GM23338 (cell line): ENCODE measurements around the gene PRSS48.

Source experiments
- CREB1 ChIP-seq: fragments of 250-450 bp; sonication (Bioruptor Pico); IDR thresholded peaks from 2 replicates; pipeline ENCODE4 v1.5.0; 2020; ENCODE audit warnings: low read depth, mild to moderate bottlenecking, moderate library complexity
- CTCF ChIP-seq, 2 experiments: fragments of 200-600 bp in 1 of 2; sonication (generic) in 1 of 2; conservative IDR thresholded peaks; 2 replicates each; pipeline versions ENCODE4 v1.5.1 to v1.6.1; 2016 to 2017; ENCODE audit warnings: antibody characterized with exemption in 2 of 2, low read depth in 2 of 2, mild to moderate bottlenecking in 2 of 2, moderate library complexity in 1 of 2
- ETS1 ChIP-seq: IDR thresholded peaks from 2 replicates; pipeline ENCODE4 v1.6.1; 2016; ENCODE audit warnings: antibody characterized with exemption
- EZH2 ChIP-seq: fragments of 200-600 bp; sonication (generic); IDR thresholded peaks from one replicate; pipeline ENCODE4 v1.8.0; 2017; ENCODE audit warnings: antibody characterized with exemption, mild to moderate bottlenecking, low read depth; ENCODE audit not compliant: unreplicated experiment
- EZH2phosphoT487 ChIP-seq: fragments of 200-600 bp; sonication (generic); IDR thresholded peaks from one replicate; pipeline ENCODE4 v1.8.1; 2018; ENCODE audit warnings: antibody characterized with exemption; ENCODE audit not compliant: unreplicated experiment
- JUNB ChIP-seq: IDR thresholded peaks from one replicate; pipeline ENCODE4 v1.6.1; 2016; ENCODE audit warnings: antibody characterized with exemption; ENCODE audit not compliant: unreplicated experiment
- NANOG ChIP-seq: IDR thresholded peaks from 2 replicates; pipeline ENCODE4 v1.6.1; 2016; ENCODE audit warnings: antibody characterized with exemption, borderline replicate concordance
- POLR2AphosphoS5 ChIP-seq: IDR thresholded peaks from 2 replicates; pipeline ENCODE4 v1.6.1; 2016; ENCODE audit warnings: antibody characterized with exemption, low read depth
- REST ChIP-seq: IDR thresholded peaks from one replicate; pipeline ENCODE4 v1.6.1; 2018; ENCODE audit warnings: antibody characterized with exemption; ENCODE audit not compliant: unreplicated experiment
- STAT1 ChIP-seq: IDR thresholded peaks from one replicate; pipeline ENCODE4 v1.6.1; 2016; ENCODE audit warnings: antibody characterized with exemption; ENCODE audit not compliant: unreplicated experiment
- ZNF114 ChIP-seq: fragments of 250-450 bp; sonication (Bioruptor Pico); IDR thresholded peaks from 2 replicates; pipeline ENCODE4 v1.5.0; 2020; ENCODE audit warnings: mild to moderate bottlenecking, moderate library complexity
- ZNF331 ChIP-seq: fragments of 250-450 bp; sonication (Bioruptor Pico); IDR thresholded peaks from 2 replicates; pipeline ENCODE4 v1.5.0; 2020; ENCODE audit warnings: low read depth, mild to moderate bottlenecking, moderate library complexity
- TF ChIP-seq, protein P1 (sequence below): fragments of 250-450 bp; sonication (Bioruptor Pico); IDR thresholded peaks from 2 replicates; pipeline ENCODE4 v1.5.0; 2020; ENCODE audit warnings: mild to moderate bottlenecking, moderate library complexity

- TF ChIP-seq EZH2 (no peak), CTCF (conservative IDR thresholded peaks at IDR 0.05; ENCODE audit: low read depth in 2 of 2) (no peak), EZH2phosphoT487 (no peak), REST (no peak), POLR2AphosphoS5 (no peak), NANOG (no peak), ZNF331 (CRISPR knock-in tag) (no peak), JUNB (no peak), STAT1 (no peak), ZNF114 (no peak), CREB1 (CRISPR knock-in tag) (no peak), ETS1 (no peak)
- TF ChIP-seq, protein P1, sequence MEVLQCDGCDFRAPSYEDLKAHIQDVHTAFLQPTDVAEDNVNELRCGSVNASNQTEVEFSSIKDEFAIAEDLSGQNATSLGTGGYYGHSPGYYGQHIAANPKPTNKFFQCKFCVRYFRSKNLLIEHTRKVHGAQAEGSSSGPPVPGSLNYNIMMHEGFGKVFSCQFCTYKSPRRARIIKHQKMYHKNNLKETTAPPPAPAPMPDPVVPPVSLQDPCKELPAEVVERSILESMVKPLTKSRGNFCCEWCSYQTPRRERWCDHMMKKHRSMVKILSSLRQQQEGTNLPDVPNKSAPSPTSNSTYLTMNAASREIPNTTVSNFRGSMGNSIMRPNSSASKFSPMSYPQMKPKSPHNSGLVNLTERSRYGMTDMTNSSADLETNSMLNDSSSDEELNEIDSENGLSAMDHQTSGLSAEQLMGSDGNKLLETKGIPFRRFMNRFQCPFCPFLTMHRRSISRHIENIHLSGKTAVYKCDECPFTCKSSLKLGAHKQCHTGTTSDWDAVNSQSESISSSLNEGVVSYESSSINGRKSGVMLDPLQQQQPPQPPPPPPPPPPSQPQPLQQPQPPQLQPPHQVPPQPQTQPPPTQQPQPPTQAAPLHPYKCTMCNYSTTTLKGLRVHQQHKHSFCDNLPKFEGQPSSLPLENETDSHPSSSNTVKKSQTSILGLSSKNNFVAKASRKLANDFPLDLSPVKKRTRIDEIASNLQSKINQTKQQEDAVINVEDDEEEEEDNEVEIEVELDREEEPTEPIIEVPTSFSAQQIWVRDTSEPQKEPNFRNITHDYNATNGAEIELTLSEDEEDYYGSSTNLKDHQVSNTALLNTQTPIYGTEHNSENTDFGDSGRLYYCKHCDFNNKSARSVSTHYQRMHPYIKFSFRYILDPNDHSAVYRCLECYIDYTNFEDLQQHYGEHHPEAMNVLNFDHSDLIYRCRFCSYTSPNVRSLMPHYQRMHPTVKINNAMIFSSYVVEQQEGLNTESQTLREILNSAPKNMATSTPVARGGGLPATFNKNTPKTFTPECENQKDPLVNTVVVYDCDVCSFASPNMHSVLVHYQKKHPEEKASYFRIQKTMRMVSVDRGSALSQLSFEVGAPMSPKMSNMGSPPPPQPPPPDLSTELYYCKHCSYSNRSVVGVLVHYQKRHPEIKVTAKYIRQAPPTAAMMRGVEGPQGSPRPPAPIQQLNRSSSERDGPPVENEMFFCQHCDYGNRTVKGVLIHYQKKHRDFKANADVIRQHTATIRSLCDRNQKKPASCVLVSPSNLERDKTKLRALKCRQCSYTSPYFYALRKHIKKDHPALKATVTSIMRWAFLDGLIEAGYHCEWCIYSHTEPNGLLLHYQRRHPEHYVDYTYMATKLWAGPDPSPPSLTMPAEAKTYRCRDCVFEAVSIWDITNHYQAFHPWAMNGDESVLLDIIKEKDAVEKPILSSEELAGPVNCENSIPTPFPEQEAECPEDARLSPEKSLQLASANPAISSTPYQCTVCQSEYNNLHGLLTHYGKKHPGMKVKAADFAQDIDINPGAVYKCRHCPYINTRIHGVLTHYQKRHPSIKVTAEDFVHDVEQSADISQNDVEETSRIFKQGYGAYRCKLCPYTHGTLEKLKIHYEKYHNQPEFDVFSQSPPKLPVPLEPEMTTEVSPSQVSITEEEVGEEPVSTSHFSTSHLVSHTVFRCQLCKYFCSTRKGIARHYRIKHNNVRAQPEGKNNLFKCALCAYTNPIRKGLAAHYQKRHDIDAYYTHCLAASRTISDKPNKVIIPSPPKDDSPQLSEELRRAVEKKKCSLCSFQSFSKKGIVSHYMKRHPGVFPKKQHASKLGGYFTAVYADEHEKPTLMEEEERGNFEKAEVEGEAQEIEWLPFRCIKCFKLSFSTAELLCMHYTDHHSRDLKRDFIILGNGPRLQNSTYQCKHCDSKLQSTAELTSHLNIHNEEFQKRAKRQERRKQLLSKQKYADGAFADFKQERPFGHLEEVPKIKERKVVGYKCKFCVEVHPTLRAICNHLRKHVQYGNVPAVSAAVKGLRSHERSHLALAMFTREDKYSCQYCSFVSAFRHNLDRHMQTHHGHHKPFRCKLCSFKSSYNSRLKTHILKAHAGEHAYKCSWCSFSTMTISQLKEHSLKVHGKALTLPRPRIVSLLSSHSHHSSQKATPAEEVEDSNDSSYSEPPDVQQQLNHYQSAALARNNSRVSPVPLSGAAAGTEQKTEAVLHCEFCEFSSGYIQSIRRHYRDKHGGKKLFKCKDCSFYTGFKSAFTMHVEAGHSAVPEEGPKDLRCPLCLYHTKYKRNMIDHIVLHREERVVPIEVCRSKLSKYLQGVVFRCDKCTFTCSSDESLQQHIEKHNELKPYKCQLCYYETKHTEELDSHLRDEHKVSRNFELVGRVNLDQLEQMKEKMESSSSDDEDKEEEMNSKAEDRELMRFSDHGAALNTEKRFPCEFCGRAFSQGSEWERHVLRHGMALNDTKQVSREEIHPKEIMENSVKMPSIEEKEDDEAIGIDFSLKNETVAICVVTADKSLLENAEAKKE (CRISPR knock-in tag): no peak
These were observed 44.9 kb upstream of the PRSS48 start for GRCh38 chr4:151231915-151232595.
